CD14-positive monocyte (primary cell): Measurements from ENCODE around the gene FAM3C. TPM values are rescaled to one million over a fixed set of nuclear protein-coding genes. Genes with fewer than 3 reads are reported as not detected.
"Not testable (repeated sequence)": the region's sequence is repeated elsewhere in the genome, so short reads cannot be mapped to it uniquely, and the experiment has no call there.

Experiments used
- DNase-seq, 3 donors: peaks; one replicate each; pipeline ENCODE4 v3.0.0-alpha.2; 2011 to 2022
- H2AFZ ChIP-seq: 2 replicates; pipeline ENCODE4 v1.6.0; 2012; ENCODE audit warnings: mild to moderate bottlenecking, low read depth, low read length, inconsistent platforms; ENCODE audit not compliant: insufficient read depth, poor library complexity, severe bottlenecking
- H3K27ac ChIP-seq, 2 donors: 1 replicate in 1 of 2; 2 replicates in 1 of 2; pipeline ENCODE4 v1.5.1; 2012 to 2013; ENCODE audit warnings: low read length in 2 of 2, control low read depth in 1 of 2, inconsistent platforms in 1 of 2, low read depth in 1 of 2, mild to moderate bottlenecking in 1 of 2
- H3K27me3 ChIP-seq, 2 donors: one replicate each; pipeline versions ENCODE4 v1.6.0 to v1.6.1; 2011 to 2013; ENCODE audit warnings: low read length in 2 of 2; ENCODE audit not compliant: control insufficient read depth in 2 of 2, insufficient read depth in 2 of 2
- H3K36me3 ChIP-seq, 2 donors: replicated peaks in 1 of 2; 1 replicate in 1 of 2; 2 replicates in 1 of 2; pipeline versions ENCODE4 v1.5.1 to v1.6.1; 2012 to 2013; ENCODE audit warnings: low read length in 2 of 2, control low read depth in 1 of 2, inconsistent platforms in 1 of 2, mild to moderate bottlenecking in 1 of 2; ENCODE audit not compliant: insufficient read depth in 2 of 2, control insufficient read depth in 1 of 2
- H3K4me1 ChIP-seq, 2 donors: 1 replicate in 1 of 2; 2 replicates in 1 of 2; pipeline versions ENCODE4 v1.5.1 to v1.6.1; 2012 to 2013; ENCODE audit warnings: low read length in 2 of 2, control low read depth in 1 of 2, inconsistent platforms in 1 of 2, mild to moderate bottlenecking in 1 of 2, moderate library complexity in 1 of 2; ENCODE audit not compliant: insufficient read depth in 2 of 2, control insufficient read depth in 1 of 2
- H3K4me2 ChIP-seq: replicated peaks from 2 replicates; pipeline ENCODE3; 2012; ENCODE audit warnings: low read length, moderate library complexity, mild to moderate bottlenecking; ENCODE audit not compliant: poor library complexity, severe bottlenecking; ENCODE audit errors: extremely low read depth
- H3K4me3 ChIP-seq, 3 experiments: fragments of 200-600 bp in 1 of 3; sonication (generic) in 1 of 3; replicated peaks in 1 of 3; 1 replicate in 2 of 3; 2 replicates in 1 of 3; pipeline ENCODE4 v1.5.1; 2011 to 2013; ENCODE audit warnings: low read length in 3 of 3, mild to moderate bottlenecking in 3 of 3, control low read depth in 2 of 3, low read depth in 2 of 3, inconsistent platforms in 1 of 3, moderate library complexity in 1 of 3
- H3K79me2 ChIP-seq: 2 replicates; pipeline ENCODE4 v1.6.0; 2012; ENCODE audit warnings: mild to moderate bottlenecking, control low read depth, inconsistent platforms, low read length, moderate library complexity; ENCODE audit not compliant: insufficient read depth
- H3K9ac ChIP-seq: 2 replicates; pipeline ENCODE4 v1.6.0; 2017; ENCODE audit warnings: low read length, mild to moderate bottlenecking; ENCODE audit not compliant: insufficient read depth, poor library complexity, severe bottlenecking
- H3K9me3 ChIP-seq, 2 donors: replicated peaks in 1 of 2; 1 replicate in 1 of 2; 2 replicates in 1 of 2; pipeline versions ENCODE4 v1.5.1 to v1.6.1; 2012 to 2013; ENCODE audit warnings: low read length in 2 of 2, control low read depth in 1 of 2; ENCODE audit not compliant: control insufficient read depth in 1 of 2, insufficient read depth in 1 of 2
- H4K20me1 ChIP-seq: 2 replicates; pipeline ENCODE4 v1.6.0; 2012; ENCODE audit warnings: mild to moderate bottlenecking, low read length, control low read depth, moderate library complexity; ENCODE audit not compliant: insufficient read depth
- H3K27ac Mint-ChIP-seq, 7 donors: one replicate each; pipeline ENCODE4 v1.8.0; 2020; ENCODE audit warnings: mild to moderate bottlenecking in 7 of 7, mixed read lengths in 7 of 7, moderate library complexity in 6 of 7, inconsistent platforms in 2 of 7
- H3K27me3 Mint-ChIP-seq, 3 donors: one replicate each; pipeline ENCODE4 v1.8.0; 2021 to 2022; ENCODE audit warnings: low read depth in 3 of 3, mild to moderate bottlenecking in 3 of 3, mixed read lengths in 3 of 3, moderate library complexity in 3 of 3, inconsistent platforms in 1 of 3
- H3K36me3 Mint-ChIP-seq, 2 donors: one replicate each; pipeline ENCODE4 v1.8.0; 2020; ENCODE audit warnings: mixed read lengths in 2 of 2, inconsistent platforms in 1 of 2, mild to moderate bottlenecking in 1 of 2
- H3K4me1 Mint-ChIP-seq: one replicate; pipeline ENCODE4 v1.8.0; 2020; ENCODE audit warnings: mild to moderate bottlenecking, mixed read lengths
- H3K4me3 Mint-ChIP-seq, 2 donors: one replicate each; pipeline ENCODE4 v1.8.0; 2020; ENCODE audit warnings: mild to moderate bottlenecking in 2 of 2, mixed read lengths in 2 of 2, moderate library complexity in 1 of 2
- H3K9me3 Mint-ChIP-seq, 7 donors: one replicate each; pipeline ENCODE4 v1.8.0; 2020 to 2022; ENCODE audit warnings: mixed read lengths in 7 of 7, mild to moderate bottlenecking in 6 of 7, moderate library complexity in 6 of 7, inconsistent platforms in 2 of 7
- WGBS: methylation state at CpG from one replicate; pipeline ENCODE4 v1.1.5; 2013; ENCODE audit warnings: missing lambda C conversion rate; ENCODE audit not compliant: insufficient coverage; 5-methylcytosine and 5-hydroxymethylcytosine counted together
- intact Hi-C, 2 donors: fragments of 100-400 bp; cut with micrococcal nuclease; formaldehyde crosslinking; loops; one replicate each; pipeline versions ENCODE4 v1.15.0 to v1.15.1; 2023
- polyA plus RNA-seq, 3 donors: library from polyadenylated mRNA; depleted of rRNA in 1 of 3; unstranded in 2 of 3; stranded (reverse) in 1 of 3; fragments of 300-500 nt in 2 of 3; fragments of >200 nt in 1 of 3; fragmentation: Illumina TruSeq in 2 of 3; gene quantifications; 1 replicate in 2 of 3; 2 replicates in 1 of 3; pipeline ENCODE4 v1.2.3, GENCODE V29; 2012 to 2021
- TF ChIP-seq, protein P1 (sequence below): fragments of 200-600 bp; IDR thresholded peaks from one replicate; pipeline ENCODE4 v1.8.0; 2022; ENCODE audit warnings: antibody characterized with exemption, mild to moderate bottlenecking

FAM3C gene
- polyA plus RNA-seq, 3 donors: 5.5 to 13.0 (median 7.3) TPM

DNA sequence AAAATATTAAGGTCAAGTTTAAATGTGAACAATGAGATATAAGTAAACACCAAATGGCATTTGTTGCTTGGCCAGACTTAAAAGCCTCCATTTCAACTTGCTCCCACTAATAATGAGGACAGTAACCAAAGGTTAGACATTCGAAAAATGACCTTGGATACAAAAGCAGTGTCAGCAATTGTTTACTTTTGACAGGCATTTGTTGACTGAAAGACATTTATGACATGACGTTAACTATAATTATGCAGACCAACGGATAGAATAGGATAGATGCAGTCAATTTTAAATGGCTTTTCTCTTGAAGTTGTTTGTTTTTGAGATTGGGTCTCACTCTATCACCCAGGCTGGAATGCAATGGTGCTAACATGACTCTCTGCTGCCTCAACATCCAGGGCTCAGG, 73.6 kb downstream of the FAM3C start:
- H3K4me1 Mint-ChIP-seq: no peaks in the 10 kb centered on the region
- no peaks in the 10 kb centered on the region for H3K36me3 Mint-ChIP-seq
- Histone ChIP-seq H3K27ac (no peak overlapping the region), H2AFZ (no peak overlapping the region), H3K79me2 (no peaks in the 10 kb centered on the region), H3K4me1 (no peaks in the 10 kb centered on the region), H3K9ac (no peak overlapping the region), H3K27me3 (peaks cover 3 to 10% of the 10 kb centered on the region in 2 donors), H3K9me3 (no peaks in the 10 kb centered on the region), H4K20me1 (no peaks in the 10 kb centered on the region), H3K4me3 (no peak overlapping the region), H3K36me3 (no peaks in the 10 kb centered on the region), H3K4me2 (no peak overlapping the region)
- peaks cover 12 to 20% (median 12%) of the 10 kb centered on the region in 3 donors for H3K27me3 Mint-ChIP-seq
- TF ChIP-seq, protein P1, sequence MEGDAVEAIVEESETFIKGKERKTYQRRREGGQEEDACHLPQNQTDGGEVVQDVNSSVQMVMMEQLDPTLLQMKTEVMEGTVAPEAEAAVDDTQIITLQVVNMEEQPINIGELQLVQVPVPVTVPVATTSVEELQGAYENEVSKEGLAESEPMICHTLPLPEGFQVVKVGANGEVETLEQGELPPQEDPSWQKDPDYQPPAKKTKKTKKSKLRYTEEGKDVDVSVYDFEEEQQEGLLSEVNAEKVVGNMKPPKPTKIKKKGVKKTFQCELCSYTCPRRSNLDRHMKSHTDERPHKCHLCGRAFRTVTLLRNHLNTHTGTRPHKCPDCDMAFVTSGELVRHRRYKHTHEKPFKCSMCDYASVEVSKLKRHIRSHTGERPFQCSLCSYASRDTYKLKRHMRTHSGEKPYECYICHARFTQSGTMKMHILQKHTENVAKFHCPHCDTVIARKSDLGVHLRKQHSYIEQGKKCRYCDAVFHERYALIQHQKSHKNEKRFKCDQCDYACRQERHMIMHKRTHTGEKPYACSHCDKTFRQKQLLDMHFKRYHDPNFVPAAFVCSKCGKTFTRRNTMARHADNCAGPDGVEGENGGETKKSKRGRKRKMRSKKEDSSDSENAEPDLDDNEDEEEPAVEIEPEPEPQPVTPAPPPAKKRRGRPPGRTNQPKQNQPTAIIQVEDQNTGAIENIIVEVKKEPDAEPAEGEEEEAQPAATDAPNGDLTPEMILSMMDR: no peak
- H3K4me3 Mint-ChIP-seq: no peak overlapping the region
- H3K27ac Mint-ChIP-seq: no peak overlapping the region
- peaks cover 0 to 6% (median 2%) of the 10 kb centered on the region in 7 donors for H3K9me3 Mint-ChIP-seq
- DNase-seq: no peak
- 71% methylated on average over 1 of the region's 3 CpGs for WGBS
- intact Hi-C loops: no loop called here

DNA sequence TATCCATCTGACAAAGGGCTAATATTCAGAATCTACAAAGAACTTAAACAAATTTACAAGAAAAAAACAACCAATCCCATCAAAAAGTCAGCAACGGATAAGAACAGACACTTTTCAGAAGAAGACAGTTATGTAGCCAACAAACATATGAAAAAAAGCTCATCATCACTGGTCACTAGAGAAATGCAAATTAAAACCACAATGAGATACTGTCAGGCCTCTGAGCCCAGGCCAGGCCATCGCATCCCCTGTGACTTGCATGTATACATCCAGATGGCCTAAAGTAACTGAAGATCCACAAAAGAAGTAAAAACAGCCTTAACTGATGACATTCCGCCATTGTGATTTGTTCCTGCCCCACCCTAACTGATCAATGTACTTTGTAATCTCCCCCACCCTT, 80.9 kb downstream of the FAM3C start:
- H3K9me3 ChIP-seq, H3K27ac Mint-ChIP-seq, H3K4me3 Mint-ChIP-seq, H3K4me2 ChIP-seq, DNase-seq, H3K9ac ChIP-seq, H3K4me3 ChIP-seq, H3K27me3 ChIP-seq, H3K79me2 ChIP-seq, intact Hi-C loops, H3K27me3 Mint-ChIP-seq, H3K4me1 Mint-ChIP-seq, H2AFZ ChIP-seq, H4K20me1 ChIP-seq, H3K36me3 ChIP-seq, H3K27ac ChIP-seq, H3K4me1 ChIP-seq, H3K36me3 Mint-ChIP-seq: not testable (repeated sequence)
- peaks cover 0 to 12% (median 3%) of the 10 kb centered on the region in 7 donors for H3K9me3 Mint-ChIP-seq
- 89% methylated on average over 1 of the region's 3 CpGs for WGBS
